ENCODE measurements around the gene PHF14. TPM values are rescaled to one million over a fixed set of nuclear protein-coding genes. Genes with fewer than 3 reads are reported as not detected.

Gene PHF14
- total RNA-seq, 1 experiment from 2014 or later, result 49.3 TPM

DNA sequence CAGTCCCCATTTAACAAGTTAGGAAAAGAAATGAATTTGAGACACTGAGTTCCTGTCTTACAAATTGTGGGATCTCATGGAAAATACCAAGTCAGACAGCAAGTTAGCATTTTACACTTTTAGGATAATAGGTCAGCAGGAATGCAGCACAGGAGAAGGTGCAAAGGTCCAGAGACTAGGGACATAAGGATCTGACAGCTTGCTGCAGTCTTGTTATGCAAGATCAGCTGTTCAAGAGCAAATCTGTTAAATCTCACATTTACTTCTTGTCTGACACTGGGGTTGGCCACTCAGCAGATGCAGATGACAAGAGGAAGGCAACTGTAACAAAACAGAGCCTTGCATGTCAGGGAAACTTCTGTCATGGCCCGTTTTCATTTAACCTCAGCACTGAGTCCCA is 239.6 kb downstream of the PHF14 start:
- no peak overlapping the region for H2AFZ ChIP-seq
- no peaks in the 10 kb centered on the region for H3K79me2 ChIP-seq (ENCODE audit: low read depth)
- TF ChIP-seq EZH2 (IDR thresholded peaks at IDR 0.05; ENCODE audit: low read depth), result no peak
- TF ChIP-seq, protein P1, sequence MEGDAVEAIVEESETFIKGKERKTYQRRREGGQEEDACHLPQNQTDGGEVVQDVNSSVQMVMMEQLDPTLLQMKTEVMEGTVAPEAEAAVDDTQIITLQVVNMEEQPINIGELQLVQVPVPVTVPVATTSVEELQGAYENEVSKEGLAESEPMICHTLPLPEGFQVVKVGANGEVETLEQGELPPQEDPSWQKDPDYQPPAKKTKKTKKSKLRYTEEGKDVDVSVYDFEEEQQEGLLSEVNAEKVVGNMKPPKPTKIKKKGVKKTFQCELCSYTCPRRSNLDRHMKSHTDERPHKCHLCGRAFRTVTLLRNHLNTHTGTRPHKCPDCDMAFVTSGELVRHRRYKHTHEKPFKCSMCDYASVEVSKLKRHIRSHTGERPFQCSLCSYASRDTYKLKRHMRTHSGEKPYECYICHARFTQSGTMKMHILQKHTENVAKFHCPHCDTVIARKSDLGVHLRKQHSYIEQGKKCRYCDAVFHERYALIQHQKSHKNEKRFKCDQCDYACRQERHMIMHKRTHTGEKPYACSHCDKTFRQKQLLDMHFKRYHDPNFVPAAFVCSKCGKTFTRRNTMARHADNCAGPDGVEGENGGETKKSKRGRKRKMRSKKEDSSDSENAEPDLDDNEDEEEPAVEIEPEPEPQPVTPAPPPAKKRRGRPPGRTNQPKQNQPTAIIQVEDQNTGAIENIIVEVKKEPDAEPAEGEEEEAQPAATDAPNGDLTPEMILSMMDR (conservative IDR thresholded peaks at IDR 0.05), result no peak
- no peaks in the 10 kb centered on the region for H3K9me2 ChIP-seq (ENCODE audit: insufficient read depth)
- H3K27ac ChIP-seq, result no peak overlapping the region
- no peaks in the 10 kb centered on the region for H3K9me3 ChIP-seq (ENCODE audit: insufficient read depth, low read depth)
- ChIA-PET POLR2A (ENCODE audit: unreplicated experiment) (no interaction called here), CTCF (no interaction called here)
- no peak overlapping the region for H3K4me2 ChIP-seq
- intact Hi-C loops (cut with micrococcal nuclease; ENCODE audit: unreplicated experiment), result no loop called here
- BruUV-seq (replicated peaks), result no TSS peak
- H3K4me1 ChIP-seq (replicated peaks; ENCODE audit: insufficient read depth), result no peaks in the 10 kb centered on the region
- no peaks in the 10 kb centered on the region for H3F3A ChIP-seq (ENCODE audit: insufficient read depth, low read depth)
- no peaks in the 10 kb centered on the region for H3K36me3 ChIP-seq (ENCODE audit: low read depth)
- H4K20me1 ChIP-seq (ENCODE audit: insufficient read depth), result no peaks in the 10 kb centered on the region
- H3K4me3 ChIP-seq, result no peak overlapping the region
- DNase-seq, result no peak
- H3K27me3 ChIP-seq (ENCODE audit: insufficient read depth, low read depth), result no peaks in the 10 kb centered on the region

DNA sequence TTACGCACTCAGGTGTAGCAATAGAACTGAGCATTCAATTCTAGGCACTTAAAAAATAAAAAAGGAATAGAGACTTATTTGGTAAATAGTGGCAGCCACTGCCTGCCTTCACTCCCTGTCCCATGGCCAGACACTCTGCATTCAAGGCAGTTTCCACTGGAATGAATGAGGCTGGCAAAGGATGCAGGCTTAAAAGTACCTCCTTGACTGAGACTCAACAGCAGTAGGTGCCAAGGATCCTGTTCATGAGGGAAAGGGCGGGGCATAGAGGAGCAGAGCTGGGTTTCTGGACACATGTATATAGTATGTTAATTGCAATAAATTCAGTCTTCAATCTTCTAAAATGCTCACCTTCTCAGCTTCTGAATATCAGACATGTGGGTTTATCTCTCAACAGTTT is 242.6 kb downstream of the PHF14 start:
- POLR2A ChIA-PET (ENCODE audit: unreplicated experiment), result no interaction called here

DNA sequence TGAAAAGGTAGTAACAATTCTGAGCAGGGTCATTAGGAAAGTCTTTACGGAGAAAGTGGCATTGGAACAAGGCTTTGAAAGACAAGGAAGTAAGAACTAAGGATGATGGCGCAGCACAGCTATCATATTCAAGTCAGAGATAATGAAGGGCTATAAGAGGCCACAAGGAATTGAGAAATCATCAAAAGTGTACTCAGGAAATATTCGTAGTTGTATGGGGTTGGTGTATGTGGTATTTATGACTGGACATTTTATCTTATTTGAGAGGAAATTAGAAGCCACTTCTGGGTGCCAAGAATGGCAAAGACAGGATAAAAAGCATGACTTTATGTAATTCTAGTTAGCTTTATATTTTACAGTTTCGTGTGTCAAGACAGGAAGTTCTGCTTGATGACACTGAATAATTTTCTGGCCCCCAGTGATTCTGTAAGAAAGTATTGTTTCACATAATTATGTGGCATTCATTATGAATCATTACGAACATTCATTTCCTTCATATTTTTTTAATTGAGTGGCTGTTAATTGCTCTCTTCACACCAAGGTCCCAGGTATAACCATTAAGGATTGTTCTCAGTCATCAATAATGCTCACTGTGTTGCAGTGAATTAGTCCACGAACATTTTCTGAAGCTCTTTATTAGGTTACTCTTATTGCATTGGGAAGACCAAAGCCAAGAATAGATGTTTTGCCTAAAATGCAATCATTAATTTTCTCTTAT is 244.3 kb downstream of the PHF14 start:
- H3K36me3 ChIP-seq (ENCODE audit: low read depth), result no peaks in the 10 kb centered on the region
- POLR2A ChIA-PET (ENCODE audit: unreplicated experiment), result interaction anchor here (0.7 kb wide), 1 partner anchor 993 kb away, joined by 4 read pairs; the partner anchor contains the start of gene TMEM106B

More for the DNA sequence above, 242.6 kb downstream of the PHF14 start:
- H3K9me3 ChIP-seq (ENCODE audit: insufficient read depth, low read depth), result no peaks in the 10 kb centered on the region
- no peak overlapping the region for H3K4me3 ChIP-seq
- DNase-seq, result no peak
- BruUV-seq (replicated peaks), result no TSS peak
- no peaks in the 10 kb centered on the region for H4K20me1 ChIP-seq (ENCODE audit: insufficient read depth)
- no peak overlapping the region for H3K4me2 ChIP-seq
- no peaks in the 10 kb centered on the region for H3K36me3 ChIP-seq (ENCODE audit: low read depth)
- CTCF ChIA-PET, result no interaction called here
- no peaks in the 10 kb centered on the region for H3K79me2 ChIP-seq (ENCODE audit: low read depth)
- TF ChIP-seq EZH2 (IDR thresholded peaks at IDR 0.05; ENCODE audit: low read depth), result no peak
- TF ChIP-seq, protein P1 (conservative IDR thresholded peaks at IDR 0.05), result no peak
- H3F3A ChIP-seq (ENCODE audit: insufficient read depth, low read depth), result no peaks in the 10 kb centered on the region
- no peak overlapping the region for H2AFZ ChIP-seq
- intact Hi-C loops (cut with micrococcal nuclease; ENCODE audit: unreplicated experiment), result no loop called here
- H3K27ac ChIP-seq, result no peak overlapping the region
- no peaks in the 10 kb centered on the region for H3K27me3 ChIP-seq (ENCODE audit: insufficient read depth, low read depth)
- no peaks in the 10 kb centered on the region for H3K4me1 ChIP-seq (replicated peaks; ENCODE audit: insufficient read depth)
- H3K9me2 ChIP-seq (ENCODE audit: insufficient read depth), result no peaks in the 10 kb centered on the region

More for the DNA sequence above, 244.3 kb downstream of the PHF14 start:
- no TSS peak for BruUV-seq (replicated peaks)
- Histone ChIP-seq H3K9me3 (ENCODE audit: insufficient read depth, low read depth) (no peaks in the 10 kb centered on the region), H3K27ac (no peak overlapping the region), H3K9me2 (ENCODE audit: insufficient read depth) (no peaks in the 10 kb centered on the region), H2AFZ (no peak overlapping the region), H3K4me2 (no peak overlapping the region), H3K79me2 (ENCODE audit: low read depth) (no peaks in the 10 kb centered on the region), H3K4me1 (replicated peaks; ENCODE audit: insufficient read depth) (no peaks in the 10 kb centered on the region), H3F3A (ENCODE audit: insufficient read depth, low read depth) (no peaks in the 10 kb centered on the region), H3K4me3 (no peak overlapping the region), H4K20me1 (ENCODE audit: insufficient read depth) (no peaks in the 10 kb centered on the region), H3K27me3 (ENCODE audit: insufficient read depth, low read depth) (no peaks in the 10 kb centered on the region)
- CTCF ChIA-PET, result no interaction called here
- intact Hi-C loops (cut with micrococcal nuclease; ENCODE audit: unreplicated experiment), result no loop called here
- DNase-seq, result no peak
- TF ChIP-seq, protein P1 (conservative IDR thresholded peaks at IDR 0.05), result no peak
- no peak for TF ChIP-seq EZH2 (IDR thresholded peaks at IDR 0.05; ENCODE audit: low read depth)
